ENCODE data around the gene MAGEB4.

Gene MAGEB4

DNA sequence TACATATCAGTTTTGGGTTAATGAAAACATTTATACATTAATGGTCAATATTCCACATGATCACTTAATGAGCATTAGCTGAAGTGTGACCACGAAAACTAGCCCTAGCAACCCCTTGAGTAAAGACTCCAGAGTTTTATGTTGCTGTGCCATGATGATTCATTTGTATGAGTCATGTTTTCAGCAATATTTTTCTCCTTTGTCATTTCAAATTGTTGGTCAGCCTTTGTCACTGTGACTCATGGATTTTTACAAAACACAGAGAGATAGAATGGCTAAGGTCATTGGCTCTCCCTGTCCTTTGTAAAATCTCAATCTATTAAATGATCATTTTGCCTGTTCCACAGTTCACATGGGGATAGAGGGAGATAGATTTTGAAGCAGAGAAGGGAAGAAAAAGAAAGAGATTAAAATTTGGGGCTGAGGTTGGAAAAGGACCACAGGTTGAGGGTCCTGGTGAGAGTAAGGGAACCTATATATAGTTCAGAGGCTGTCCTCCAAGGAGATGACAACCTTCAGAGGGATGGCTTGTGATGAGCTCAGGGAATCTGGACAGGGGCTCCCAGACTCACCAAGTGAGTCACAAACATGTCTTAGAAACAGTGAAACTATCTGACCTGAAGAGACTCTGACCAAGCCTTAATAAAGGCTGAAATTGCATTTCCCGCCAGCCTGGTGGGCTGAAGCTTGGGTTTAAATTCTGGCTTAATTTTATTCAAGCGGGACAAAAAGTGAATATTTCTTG lies 41.8 kb downstream of the MAGEB4 start:
- TF ChIP-seq, protein P1, sequence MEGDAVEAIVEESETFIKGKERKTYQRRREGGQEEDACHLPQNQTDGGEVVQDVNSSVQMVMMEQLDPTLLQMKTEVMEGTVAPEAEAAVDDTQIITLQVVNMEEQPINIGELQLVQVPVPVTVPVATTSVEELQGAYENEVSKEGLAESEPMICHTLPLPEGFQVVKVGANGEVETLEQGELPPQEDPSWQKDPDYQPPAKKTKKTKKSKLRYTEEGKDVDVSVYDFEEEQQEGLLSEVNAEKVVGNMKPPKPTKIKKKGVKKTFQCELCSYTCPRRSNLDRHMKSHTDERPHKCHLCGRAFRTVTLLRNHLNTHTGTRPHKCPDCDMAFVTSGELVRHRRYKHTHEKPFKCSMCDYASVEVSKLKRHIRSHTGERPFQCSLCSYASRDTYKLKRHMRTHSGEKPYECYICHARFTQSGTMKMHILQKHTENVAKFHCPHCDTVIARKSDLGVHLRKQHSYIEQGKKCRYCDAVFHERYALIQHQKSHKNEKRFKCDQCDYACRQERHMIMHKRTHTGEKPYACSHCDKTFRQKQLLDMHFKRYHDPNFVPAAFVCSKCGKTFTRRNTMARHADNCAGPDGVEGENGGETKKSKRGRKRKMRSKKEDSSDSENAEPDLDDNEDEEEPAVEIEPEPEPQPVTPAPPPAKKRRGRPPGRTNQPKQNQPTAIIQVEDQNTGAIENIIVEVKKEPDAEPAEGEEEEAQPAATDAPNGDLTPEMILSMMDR (conservative IDR thresholded peaks at IDR 0.05), result no peak
- TF ChIP-seq ZFX (IDR thresholded peaks at IDR 0.05), result no peak
- no peak overlapping the region for H3K27ac ChIP-seq
